GM12878 (cell line): ENCODE results near the gene NEURL4. TPM values are rescaled to one million over a fixed set of nuclear protein-coding genes. Genes with fewer than 3 reads are reported as not detected.

ENCODE experiments used
- ATAC-seq: fragments of 200-7000 bp; cut with Tn5 transposase; 3 replicates; pipeline ENCODE4 v1.9.1; 2020; ENCODE audit warnings: mild to moderate bottlenecking, moderate library complexity
- BruUV-seq: library from RNA; stranded (reverse); fragments of 400-500 nt; replicated peaks from 2 replicates; lab custom pipeline; 2021; lab: Mats Ljungman, UMichigan
- CTCF ChIA-PET: fragments of 300-600 bp; sonication (Branson Sonifier 250); formaldehyde crosslinking; extraction: SDS; loops from one replicate; lab custom pipeline; 2021; ENCODE audit warnings: inconsistent platforms; lab: Yijun Ruan, JAX
- POLR2A ChIA-PET: fragments of 350-600 bp; formaldehyde crosslinking; extraction: SDS; loops from one replicate; lab custom pipeline; 2021; ENCODE audit warnings: inconsistent platforms; lab: Charles Lee
- RAD21 ChIA-PET: fragments of 300-600 bp; sonication (Branson Sonifier 250); formaldehyde crosslinking; loops from one replicate; lab custom pipeline; 2023; ENCODE audit warnings: antibody characterized with exemption; ENCODE audit not compliant: unreplicated experiment; lab: Charles Lee
- SMC1A ChIA-PET: fragments of 300-600 bp; sonication (Branson Sonifier 250); formaldehyde crosslinking; loops from one replicate; lab custom pipeline; 2023; ENCODE audit not compliant: unreplicated experiment, uncharacterized antibody; lab: Charles Lee
- DNase-seq: peaks from one replicate; pipeline ENCODE4 v3.0.0-alpha.2; 2011; ENCODE audit warnings: low read depth, low spot score
- FAIRE-seq: peaks from 3 replicates; lab custom pipeline; 2011; peaks lifted over from hg19 to GRCh38; lab: Jason Lieb, UNC
- H2AFZ ChIP-seq: 2 replicates; pipeline ENCODE4 v1.6.0; 2011; ENCODE audit warnings: low read depth, low read length, control low read depth; ENCODE audit not compliant: control insufficient read depth
- H3K27ac ChIP-seq: 2 replicates; pipeline ENCODE4 v1.5.1; 2011; ENCODE audit warnings: control low read depth; ENCODE audit not compliant: control insufficient read depth, insufficient read depth
- H3K27me3 ChIP-seq, 2 experiments: replicated peaks in 1 of 2; 2 replicates each; pipeline versions ENCODE4 v1.6.0 to v1.6.1; 2011; ENCODE audit warnings: low read length in 1 of 2; ENCODE audit not compliant: control insufficient read depth in 2 of 2, insufficient read depth in 2 of 2
- H3K36me3 ChIP-seq, 2 experiments: 2 replicates each; pipeline ENCODE4 v1.5.1; 2011; ENCODE audit warnings: low read length in 1 of 2; ENCODE audit not compliant: control insufficient read depth in 2 of 2, insufficient read depth in 2 of 2
- H3K4me1 ChIP-seq: 2 replicates; pipeline ENCODE4 v1.6.1; 2011; ENCODE audit warnings: mild to moderate bottlenecking, low read length, moderate library complexity, mixed read lengths; ENCODE audit not compliant: control insufficient read depth, insufficient read depth
- H3K4me2 ChIP-seq: 2 replicates; pipeline ENCODE4 v1.6.0; 2011; ENCODE audit warnings: control low read depth; ENCODE audit not compliant: control insufficient read depth, insufficient read depth
- H3K4me3 ChIP-seq: fragments of 200-600 bp; sonication (generic); 2 replicates; pipeline ENCODE4 v1.5.1; 2016
- H3K79me2 ChIP-seq: 2 replicates; pipeline ENCODE4 v1.6.0; 2011; ENCODE audit warnings: low read length; ENCODE audit not compliant: control insufficient read depth, insufficient read depth
- H3K9ac ChIP-seq: 2 replicates; pipeline ENCODE4 v1.8.0; 2011; ENCODE audit warnings: low read length, control low read depth, mixed read lengths; ENCODE audit not compliant: control insufficient read depth, insufficient read depth
- H3K9me3 ChIP-seq: replicated peaks from 3 replicates; pipeline ENCODE4 v1.5.1; 2011; ENCODE audit warnings: mild to moderate bottlenecking, low read length; ENCODE audit not compliant: control insufficient read depth, insufficient read depth
- H4K20me1 ChIP-seq: 2 replicates; pipeline ENCODE4 v1.6.0; 2011; ENCODE audit not compliant: control insufficient read depth, insufficient read depth
- BCLAF1 ChIP-seq: fragments of 450-650 bp; IDR thresholded peaks from 2 replicates; pipeline ENCODE4 v1.6.1; 2017; ENCODE audit warnings: antibody characterized with exemption, mild to moderate bottlenecking, moderate library complexity
- CBX5 ChIP-seq: sonication (generic); IDR thresholded peaks from 2 replicates; pipeline ENCODE4 v1.6.1; 2016; ENCODE audit warnings: low read depth, moderate library complexity, mild to moderate bottlenecking, inconsistent platforms
- JUND ChIP-seq: IDR thresholded peaks from 2 replicates; pipeline ENCODE4 v1.6.1; 2012; ENCODE audit warnings: low read depth, mild to moderate bottlenecking, low read length, improper control_type of control experiment, moderate library complexity
- KDM1A ChIP-seq: fragments of 200-600 bp; sonication (generic); IDR thresholded peaks from 2 replicates; pipeline ENCODE4 v1.6.1; 2016; ENCODE audit warnings: borderline replicate concordance
- NFXL1 ChIP-seq: fragments of 450-650 bp; IDR thresholded peaks from 2 replicates; pipeline ENCODE4 v1.6.1; 2017; ENCODE audit warnings: antibody characterized with exemption, mild to moderate bottlenecking, borderline replicate concordance
- NR2F1 ChIP-seq: fragments of 450-650 bp; conservative IDR thresholded peaks from 2 replicates; pipeline ENCODE4 v1.6.1; 2017; ENCODE audit warnings: mild to moderate bottlenecking
- POLR2AphosphoS5 ChIP-seq: IDR thresholded peaks from 2 replicates; pipeline ENCODE4 v1.6.1; 2011; ENCODE audit warnings: mild to moderate bottlenecking, low read length, inconsistent platforms
- SIX5 ChIP-seq: IDR thresholded peaks from 2 replicates; pipeline ENCODE4 v1.6.1; 2011; ENCODE audit warnings: mild to moderate bottlenecking, low read depth, low read length, moderate library complexity; ENCODE audit not compliant: severe bottlenecking
- SPI1 ChIP-seq: IDR thresholded peaks from 2 replicates; pipeline ENCODE4 v1.6.1; 2011; ENCODE audit warnings: low read depth, mild to moderate bottlenecking, low read length, moderate library complexity, borderline replicate concordance; ENCODE audit not compliant: insufficient read depth
- SRF ChIP-seq, 2 experiments: IDR thresholded peaks; 2 replicates each; pipeline ENCODE4 v1.6.1; 2011; ENCODE audit warnings: low read depth in 2 of 2, low read length in 2 of 2, mild to moderate bottlenecking in 1 of 2, moderate library complexity in 1 of 2
- TARDBP ChIP-seq: IDR thresholded peaks from 2 replicates; pipeline ENCODE4 v1.6.1; 2016; ENCODE audit warnings: borderline replicate concordance
- ZBTB11 ChIP-seq: fragments of 450-650 bp; formaldehyde crosslinking; IDR thresholded peaks from 2 replicates; pipeline ENCODE4 v1.5.0; 2022; ENCODE audit warnings: mild to moderate bottlenecking, missing genetic modification characterization
- ZNF207 ChIP-seq: fragments of 450-650 bp; IDR thresholded peaks from 2 replicates; pipeline ENCODE4 v1.6.1; 2014; ENCODE audit warnings: antibody characterized with exemption, mild to moderate bottlenecking, borderline replicate concordance
- ZNF24 ChIP-seq: fragments of 450-650 bp; IDR thresholded peaks from 2 replicates; pipeline ENCODE4 v1.6.1; 2017; ENCODE audit warnings: antibody characterized with exemption, mild to moderate bottlenecking
- ZZZ3 ChIP-seq: IDR thresholded peaks from 2 replicates; pipeline ENCODE4 v1.6.1; 2011; ENCODE audit warnings: low read depth; ENCODE audit not compliant: control insufficient read depth, insufficient read length
- WGBS: methylation state at CpG from one replicate; pipeline ENCODE4 v1.1.6; 2016; ENCODE audit warnings: low lambda C conversion rate; ENCODE audit not compliant: insufficient replicate concordance, insufficient coverage; ENCODE audit errors: missing lambda C conversion rate; 5-methylcytosine and 5-hydroxymethylcytosine counted together
- in situ Hi-C: fragments of 300-500 bp; cut with MboI; formaldehyde crosslinking; loops from 9 replicates; pipeline ENCODE4 v1.14.3; 2018; ENCODE audit warnings: mixed read lengths
- intact Hi-C: fragments of 100-400 bp; cut with micrococcal nuclease; formaldehyde crosslinking; loops from one replicate; pipeline ENCODE4 v1.14.2; 2022; ENCODE audit not compliant: unreplicated experiment
- polyA plus RNA-seq, 11 experiments: library from polyadenylated mRNA; depleted of rRNA in 4 of 11; unstranded in 6 of 11; stranded (reverse) in 5 of 11; fragments of >200 nt; fragmentation: Nextera tagmentation in 4 of 11; fragmentation: Illumina TruSeq in 1 of 11; extraction: Ambion mirVana in 4 of 11; extraction: Trizol in 1 of 11; gene quantifications; 1 replicate in 1 of 11; 2 replicates in 10 of 11; pipeline versions ENCODE4 v1.2.1 to v1.2.3, GENCODE V29; 2011 to 2016; ENCODE audit warnings: inconsistent platforms in 2 of 11, missing spikeins in 2 of 11, low read depth in 1 of 11
- total RNA-seq, 4 experiments: library from RNA; depleted of rRNA in 3 of 4; stranded (reverse); fragments of >200 nt in 3 of 4; fragmentation: Illumina TruSeq in 1 of 4; extraction: Trizol in 1 of 4; gene quantifications; 2 replicates each; pipeline versions ENCODE4 v1.2.1 to v1.2.3, GENCODE V29; 2013 to 2021

The NEURL4 gene
- total and polyA plus RNA-seq, 10 of the 15 experiments (the other 5 are each of a cell fraction or from before 2014, with no cell fraction given): 0.03 to 41.9 (median 10.0) TPM

- no peak for TF ChIP-seq NR2F1
- TF ChIP-seq, all 136 proteins: peak for 0
Measured at GRCh38 chr17:7292194-7292593, 36.9 kb downstream of the NEURL4 start (continued).

DNA sequence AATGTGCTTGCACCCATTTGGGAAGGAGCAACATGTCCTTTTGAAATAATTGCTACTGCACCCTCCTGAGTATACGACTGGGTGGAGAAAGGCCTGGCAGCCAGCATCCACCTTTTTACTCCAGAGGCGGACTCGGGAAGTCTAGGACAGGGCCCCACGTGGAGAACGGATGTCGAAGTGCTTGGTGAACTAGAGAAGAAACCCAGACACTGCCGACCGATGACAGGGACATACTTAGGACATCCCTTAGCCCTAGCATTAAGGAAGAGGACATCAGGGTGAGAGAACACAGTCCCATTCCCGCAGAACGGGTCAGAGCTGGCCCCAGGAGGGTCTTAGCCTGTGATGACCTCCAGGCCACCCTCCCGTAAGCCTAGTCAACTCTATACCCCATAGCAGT is 38.5 kb downstream of the NEURL4 start:
- H3K4me3 ChIP-seq: no peak overlapping the region
- no peak for TF ChIP-seq BCLAF1
- no peak for TF ChIP-seq ZZZ3
- no peak for TF ChIP-seq KDM1A
- TF ChIP-seq ZNF207: no peak
- TF ChIP-seq POLR2AphosphoS5: no peak
- TF ChIP-seq SIX5: no peak
- no peak for TF ChIP-seq JUND
- no peak for TF ChIP-seq TARDBP
- TF ChIP-seq NFXL1: no peak
- TF ChIP-seq CBX5: no peak
- TF ChIP-seq SRF (IDR thresholded peaks at IDR 0.05; ENCODE audit: low read depth in 2 of 2, low read length in 2 of 2): no peak
- no peak for TF ChIP-seq SPI1
- no peak for TF ChIP-seq ZBTB11 (CRISPR knock-in tag)
- no peak for TF ChIP-seq ZNF24

More for the DNA sequence above, 38.5 kb downstream of the NEURL4 start:
- ChIA-PET POLR2A (no interaction called here), RAD21 (no interaction called here), CTCF (interaction anchor here (1.5 to 2.3 kb wide), 2 partner anchors 8 to 70 kb away, joined by 6 read pairs; no protein-coding TSS in a partner anchor), SMC1A (no interaction called here)
- no peaks in the 10 kb centered on the region for H3K9me3 ChIP-seq
- ATAC-seq (no peak), DNase-seq (no peak), FAIRE-seq (no peak)
- H3K36me3 ChIP-seq: no peaks in the 10 kb centered on the region
- no peak overlapping the region for H3K9ac ChIP-seq
- H4K20me1 ChIP-seq: no peaks in the 10 kb centered on the region; the same call in 1 of the 2 replicates
- 13% methylated on average over 11 of the region's 11 CpGs for WGBS
- no peak overlapping the region for H3K27ac ChIP-seq
- no peak overlapping the region for H2AFZ ChIP-seq
- intact Hi-C loops: no loop called here
- BruUV-seq: no TSS peak
- in situ Hi-C loops: no loop called here
- peaks cover 3% of the 10 kb centered on the region for H3K4me1 ChIP-seq
- H3K27me3 ChIP-seq: peaks cover 3 to 6% of the 10 kb centered on the region in 2 experiments
- no peak overlapping the region for H3K4me2 ChIP-seq
- no peaks in the 10 kb centered on the region for H3K79me2 ChIP-seq
